ENCODE results near the gene ABCF3.

ABCF3 gene

DNA sequence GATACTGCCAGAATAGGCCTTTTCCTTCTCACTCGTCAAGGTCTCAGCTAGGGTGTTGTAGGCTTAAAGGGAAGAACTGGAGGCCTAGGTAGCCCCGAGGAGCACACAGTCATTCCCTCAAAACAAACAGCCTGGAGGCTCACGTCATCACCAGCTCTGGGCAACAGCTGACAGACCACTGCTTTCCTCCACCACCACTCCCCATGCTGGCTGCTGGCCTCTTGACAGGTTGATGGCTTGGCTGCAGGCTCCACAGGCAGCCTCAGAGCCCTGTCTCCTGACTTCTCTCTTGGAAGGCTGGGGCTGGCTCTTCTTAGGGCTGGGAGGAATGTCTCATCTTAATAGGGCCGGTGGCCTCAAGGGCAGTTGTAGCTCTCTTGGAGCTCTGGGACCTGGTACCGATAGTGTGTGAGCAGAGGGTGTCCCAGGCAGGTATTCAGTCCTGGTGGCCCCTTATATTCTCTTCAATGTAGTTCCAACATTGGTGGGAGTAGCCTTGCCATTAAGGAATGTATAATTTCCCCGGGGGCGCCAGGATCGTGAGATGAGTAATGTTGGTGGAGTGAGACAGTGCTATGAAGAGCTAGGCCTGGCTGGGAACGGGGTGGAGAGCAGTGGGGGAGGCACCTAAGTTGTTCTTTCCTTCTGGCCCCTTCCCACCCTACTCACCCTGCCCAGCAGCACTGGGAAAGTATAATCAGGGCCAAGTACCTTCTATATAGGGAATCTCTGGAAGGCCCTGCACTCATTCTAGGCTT is 17.5 kb upstream of the ABCF3 start:
- no peak for DNase-seq

- DNase-seq = no peak
Observed at GRCh38 chr3:184169896-184170875, 15.8 kb upstream of the ABCF3 start.

- DNase-seq = no peak
Observed at GRCh38 chr3:184171562-184171961, 14.4 kb upstream of the ABCF3 start.

GRCh38 chr3:184172681-184173373 is 13.2 kb upstream of the ABCF3 start:
- DNase-seq = no peak

- no peak for DNase-seq
Observed at GRCh38 chr3:184173374-184173722, 12.7 kb upstream of the ABCF3 start.

- no peak for DNase-seq
Observed at GRCh38 chr3:184174284-184174645, 11.7 kb upstream of the ABCF3 start.

GRCh38 chr3:184174646-184175492 is 11.1 kb upstream of the ABCF3 start, which contains the start of gene AP2M1:
AP2M1 (plus strand) TSS chr3:184174855; CDS start chr3:184176994, 2,139 bp downstream.
- peak; percentile 98 for DNase-seq

- DNase-seq = no peak
Observed at GRCh38 chr3:184175506-184175905, 10.5 kb upstream of the ABCF3 start.

DNA sequence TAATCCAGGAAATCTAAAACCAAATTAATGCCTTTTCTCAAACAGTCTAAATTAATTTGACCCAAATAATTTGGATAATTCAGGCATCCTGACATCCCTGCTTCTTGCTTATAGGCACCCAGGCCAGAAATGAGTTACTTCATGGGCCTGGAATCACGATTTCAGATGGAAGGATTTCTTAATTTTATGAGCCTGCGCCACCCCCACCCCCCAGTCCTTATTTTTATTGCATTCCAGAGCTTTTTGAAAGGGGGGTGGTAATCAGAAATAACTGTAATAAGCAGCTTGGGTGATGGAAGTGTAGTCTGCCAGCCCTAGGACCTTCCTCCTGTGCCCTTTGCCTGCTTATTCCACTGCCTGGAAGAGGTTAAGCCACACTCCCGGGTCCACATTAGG is 10.0 kb upstream of the ABCF3 start:
- no peak for DNase-seq

- no peak for DNase-seq
Observed at GRCh38 chr3:184176377-184177330, 9.3 kb upstream of the ABCF3 start.

DNA sequence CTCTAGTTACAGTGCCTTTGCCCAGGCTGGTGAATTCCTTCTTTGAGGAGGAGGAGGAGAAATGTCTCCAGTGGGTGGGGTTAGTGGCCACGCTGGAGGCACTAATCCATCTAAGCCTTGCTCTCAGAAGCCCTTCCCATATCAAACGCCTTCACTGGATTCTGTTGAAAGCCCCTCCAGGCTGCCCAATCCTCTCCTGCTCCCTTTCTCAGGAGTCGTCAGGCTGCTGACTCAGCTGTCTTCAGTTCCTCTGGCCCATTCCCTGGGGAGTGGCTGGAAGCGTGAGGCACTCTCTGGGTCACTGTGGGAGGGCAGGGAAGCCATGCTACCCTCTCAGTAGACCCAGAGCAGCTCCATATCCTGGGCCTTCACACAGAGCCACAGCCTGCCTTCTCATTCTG is 8.7 kb upstream of the ABCF3 start:
- DNase-seq = no peak

DNA sequence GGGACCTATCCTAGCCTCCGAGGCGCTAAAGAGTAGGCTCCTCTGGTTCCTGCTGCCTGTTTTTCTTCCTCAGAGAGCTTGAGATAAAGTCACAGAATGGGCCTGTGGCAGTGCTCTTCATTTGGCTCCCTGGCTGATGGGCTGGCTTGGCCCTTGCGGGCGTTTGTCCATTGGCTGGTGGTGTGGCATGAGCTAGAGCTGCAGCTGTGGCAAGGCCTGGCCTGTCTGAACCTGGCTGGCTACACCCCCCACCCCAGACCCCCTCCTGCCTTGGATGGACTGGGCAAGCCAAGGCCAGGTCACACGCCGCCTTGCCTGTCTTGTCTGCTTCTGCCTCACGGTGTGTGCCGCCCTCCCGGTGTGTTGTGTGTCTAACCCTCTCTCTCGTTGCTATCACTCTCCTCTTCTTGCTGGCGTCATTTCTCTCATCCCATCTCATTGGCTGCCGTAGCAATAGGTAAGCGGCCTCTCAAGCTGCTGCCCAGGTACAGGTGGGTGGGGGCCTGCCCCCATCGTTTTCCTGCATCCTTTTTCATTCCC is 8.2 kb upstream of the ABCF3 start:
- no peak for DNase-seq

GRCh38 chr3:184178521-184179138 is 7.4 kb upstream of the ABCF3 start:
- no peak for DNase-seq

- no peak for DNase-seq
Observed at GRCh38 chr3:184180165-184180564, 5.8 kb upstream of the ABCF3 start.

GRCh38 chr3:184181596-184181995 is 4.4 kb upstream of the ABCF3 start:
- no peak for DNase-seq

DNA sequence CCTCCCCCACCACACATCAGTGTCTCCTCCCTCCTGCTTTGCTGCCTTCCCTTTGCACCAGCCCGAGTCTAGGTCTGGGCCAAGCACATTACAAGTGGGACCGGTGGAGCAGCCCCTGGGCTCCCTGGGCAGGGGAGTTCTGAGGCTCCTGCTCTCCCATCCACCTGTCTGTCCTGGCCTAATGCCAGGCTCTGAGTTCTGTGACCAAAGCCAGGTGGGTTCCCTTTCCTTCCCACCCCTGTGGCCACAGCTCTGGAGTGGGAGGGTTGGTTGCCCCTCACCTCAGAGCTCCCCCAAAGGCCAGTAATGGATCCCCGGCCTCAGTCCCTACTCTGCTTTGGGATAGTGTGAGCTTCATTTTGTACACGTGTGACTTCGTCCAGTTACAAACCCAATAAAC is 2.3 kb upstream of the ABCF3 start:
- no peak for DNase-seq

DNA sequence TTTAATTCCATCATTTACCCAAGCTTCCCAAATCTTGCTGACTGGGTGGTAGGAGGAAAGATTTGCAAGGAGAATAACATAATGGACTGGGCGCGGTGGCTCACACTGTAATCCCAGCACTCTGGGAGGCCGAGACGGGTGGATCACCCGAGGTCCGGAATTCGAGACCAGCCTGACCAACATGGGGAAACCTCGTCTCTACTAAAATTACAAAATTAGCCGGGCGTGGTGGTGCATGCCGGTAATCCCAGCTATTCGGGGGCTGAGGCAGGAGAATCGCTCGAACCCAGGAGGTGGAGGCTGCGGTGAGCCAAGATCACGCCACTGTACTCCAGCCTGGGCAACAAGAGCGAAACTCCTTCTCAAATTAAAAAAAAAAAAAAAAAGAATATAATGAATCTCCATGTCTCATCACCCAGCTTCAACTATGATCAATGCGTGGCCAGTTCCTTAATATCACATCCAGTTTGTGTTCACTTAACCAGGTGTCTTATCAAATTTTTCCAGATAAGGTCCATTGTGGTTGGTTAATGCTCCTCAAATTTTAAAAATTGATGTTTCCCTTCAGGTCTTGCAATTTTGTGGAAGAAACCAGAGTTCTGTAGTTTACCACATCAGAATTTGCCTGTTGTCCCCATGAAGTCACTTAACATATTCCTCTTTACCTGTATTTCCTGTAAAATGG is 1.3 kb upstream of the ABCF3 start:
- DNase-seq = no peak

- DNase-seq = peak; percentile 96
Observed at GRCh38 chr3:184185461-184186183, 377 bp upstream of the ABCF3 start.

- no peak for DNase-seq
Observed at GRCh38 chr3:184186902-184187207, 856 bp downstream of the ABCF3 start.
